Keratinocyte (primary cell): ENCODE data around the gene LMO2. TPM values are rescaled to one million over a fixed set of nuclear protein-coding genes. Genes with fewer than 3 reads are reported as not detected.

Source experiments
- DNase-seq: peaks from one replicate; pipeline ENCODE4 v3.0.0-alpha.2; 2011; ENCODE audit warnings: low read depth, missing footprints, low spot score
- FAIRE-seq: peaks from 2 replicates; lab custom pipeline; 2011; peaks lifted over from hg19 to GRCh38; lab: Jason Lieb, UNC
- H2AFZ ChIP-seq: 2 replicates; pipeline ENCODE4 v1.6.0; 2012; ENCODE audit warnings: low read length, control low read depth, inconsistent platforms; ENCODE audit not compliant: control insufficient read depth
- H3K27ac ChIP-seq: 2 replicates; pipeline ENCODE4 v1.5.1; 2011; ENCODE audit warnings: low read length; ENCODE audit not compliant: control insufficient read depth, insufficient read depth
- H3K27me3 ChIP-seq: 3 replicates; pipeline ENCODE4 v1.6.0; 2011; ENCODE audit warnings: low read length; ENCODE audit not compliant: control insufficient read depth, insufficient read depth; ENCODE audit errors: extremely low read depth
- H3K36me3 ChIP-seq, 2 experiments: 2 replicates in 1 of 2; 3 replicates in 1 of 2; pipeline ENCODE4 v1.5.1; 2011; ENCODE audit warnings: low read length in 2 of 2, mild to moderate bottlenecking in 1 of 2; ENCODE audit not compliant: control insufficient read depth in 2 of 2, insufficient read depth in 2 of 2; ENCODE audit errors: extremely low read depth in 1 of 2
- H3K4me1 ChIP-seq: 3 replicates; pipeline ENCODE4 v1.5.1; 2011; ENCODE audit warnings: low read length; ENCODE audit not compliant: control insufficient read depth, insufficient read depth; ENCODE audit errors: extremely low read depth
- H3K4me2 ChIP-seq: 3 replicates; pipeline ENCODE4 v1.6.0; 2011; ENCODE audit warnings: low read depth, low read length; ENCODE audit not compliant: control insufficient read depth, insufficient read depth; ENCODE audit errors: extremely low read depth
- H3K4me3 ChIP-seq, 3 experiments: fragments of 200-600 bp in 1 of 3; sonication (generic) in 1 of 3; 2 replicates in 2 of 3; 3 replicates in 1 of 3; pipeline ENCODE4 v1.5.1; 2011 to 2016; ENCODE audit warnings: low read length in 3 of 3, mild to moderate bottlenecking in 3 of 3, control low read depth in 2 of 3, inconsistent platforms in 1 of 3, low read depth in 1 of 3, mixed read lengths in 1 of 3, mixed run types in 1 of 3, moderate library complexity in 1 of 3; ENCODE audit not compliant: control insufficient read depth in 2 of 3, insufficient read depth in 2 of 3; ENCODE audit errors: extremely low read depth in 1 of 3
- H3K79me2 ChIP-seq: 2 replicates; pipeline ENCODE4 v1.6.0; 2012; ENCODE audit warnings: low read length; ENCODE audit not compliant: control insufficient read depth, insufficient read depth
- H3K9ac ChIP-seq: 3 replicates; pipeline ENCODE4 v1.6.0; 2011; ENCODE audit warnings: low read length; ENCODE audit not compliant: control insufficient read depth, insufficient read depth; ENCODE audit errors: extremely low read depth
- H3K9me1 ChIP-seq: 3 replicates; pipeline ENCODE4 v1.6.0; 2011; ENCODE audit warnings: low read length; ENCODE audit not compliant: control insufficient read depth, insufficient read depth; ENCODE audit errors: extremely low read depth
- H3K9me3 ChIP-seq: 2 replicates; pipeline ENCODE4 v1.5.1; 2012; ENCODE audit warnings: low read depth, low read length; ENCODE audit not compliant: control insufficient read depth
- H4K20me1 ChIP-seq: 3 replicates; pipeline ENCODE4 v1.6.0; 2011; ENCODE audit warnings: low read length; ENCODE audit not compliant: control insufficient read depth, insufficient read depth; ENCODE audit errors: extremely low read depth
- EZH2 ChIP-seq: IDR thresholded peaks from one replicate; pipeline ENCODE4 v1.6.1; 2012; ENCODE audit warnings: inconsistent platforms, mild to moderate bottlenecking, low read length, moderate library complexity
- dilution Hi-C: fragments of 300-500 bp; cut with MboI; formaldehyde crosslinking; loops from one replicate; pipeline ENCODE4 v1.7.0; 2020; ENCODE audit warnings: low sequenced_read_pairs; ENCODE audit not compliant: extremely low pct_ligation_motif_present
- polyA plus RNA-seq, 5 experiments: library from polyadenylated mRNA; depleted of rRNA in 3 of 5; stranded (reverse) in 3 of 5; stranded (forward) in 1 of 5; unstranded in 1 of 5; fragments of >200 nt; gene quantifications; 1 replicate in 1 of 5; 2 replicates in 3 of 5; 3 replicates in 1 of 5; pipeline versions ENCODE4 v1.2.1 to v1.2.3, GENCODE V29; 2011 to 2012; ENCODE audit warnings: missing spikeins in 2 of 5, low read depth in 1 of 5, low replicate concordance in 1 of 5
- TF ChIP-seq, protein P1 (sequence below), 3 experiments: IDR thresholded peaks in 1 of 3; conservative IDR thresholded peaks in 1 of 3; optimal IDR thresholded peaks in 1 of 3; 2 replicates in 2 of 3; 3 replicates in 1 of 3; pipeline versions ENCODE3 to v1.5.1; 2011; ENCODE audit warnings: low read length in 3 of 3, mild to moderate bottlenecking in 3 of 3, moderate library complexity in 2 of 3, control low read depth in 1 of 3, inconsistent platforms in 1 of 3; ENCODE audit not compliant: insufficient read depth in 2 of 3; ENCODE audit errors: extremely low read depth in 1 of 3

Gene LMO2
- polyA plus RNA-seq, 1 donor (not counting 4 experiments of a cell fraction or from before 2014, with no cell fraction given): 1.1 TPM

DNA sequence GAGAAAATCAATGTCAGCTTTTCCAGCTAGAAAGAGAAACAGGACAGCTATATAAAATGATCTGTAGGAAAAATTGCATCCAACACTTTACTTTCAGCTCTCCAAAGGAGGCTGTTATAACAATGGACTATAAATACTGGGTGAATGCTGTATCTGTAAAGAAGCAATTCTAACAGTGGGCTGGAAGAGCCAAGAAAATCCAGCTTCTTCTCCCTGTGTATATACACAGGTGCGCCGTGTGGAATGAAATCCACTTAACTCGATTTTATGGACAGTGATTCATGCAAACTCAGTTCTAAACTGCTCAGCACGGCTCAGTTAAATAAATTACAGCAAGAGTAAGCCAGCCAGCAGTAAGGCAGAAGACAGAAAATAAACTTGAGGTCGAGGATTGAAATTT is 32.5 kb upstream of the LMO2 start:
- TF ChIP-seq EZH2: no peak
- TF ChIP-seq, protein P1, sequence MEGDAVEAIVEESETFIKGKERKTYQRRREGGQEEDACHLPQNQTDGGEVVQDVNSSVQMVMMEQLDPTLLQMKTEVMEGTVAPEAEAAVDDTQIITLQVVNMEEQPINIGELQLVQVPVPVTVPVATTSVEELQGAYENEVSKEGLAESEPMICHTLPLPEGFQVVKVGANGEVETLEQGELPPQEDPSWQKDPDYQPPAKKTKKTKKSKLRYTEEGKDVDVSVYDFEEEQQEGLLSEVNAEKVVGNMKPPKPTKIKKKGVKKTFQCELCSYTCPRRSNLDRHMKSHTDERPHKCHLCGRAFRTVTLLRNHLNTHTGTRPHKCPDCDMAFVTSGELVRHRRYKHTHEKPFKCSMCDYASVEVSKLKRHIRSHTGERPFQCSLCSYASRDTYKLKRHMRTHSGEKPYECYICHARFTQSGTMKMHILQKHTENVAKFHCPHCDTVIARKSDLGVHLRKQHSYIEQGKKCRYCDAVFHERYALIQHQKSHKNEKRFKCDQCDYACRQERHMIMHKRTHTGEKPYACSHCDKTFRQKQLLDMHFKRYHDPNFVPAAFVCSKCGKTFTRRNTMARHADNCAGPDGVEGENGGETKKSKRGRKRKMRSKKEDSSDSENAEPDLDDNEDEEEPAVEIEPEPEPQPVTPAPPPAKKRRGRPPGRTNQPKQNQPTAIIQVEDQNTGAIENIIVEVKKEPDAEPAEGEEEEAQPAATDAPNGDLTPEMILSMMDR (optimal IDR thresholded peaks at IDR 0.05 in 1 of 3, IDR thresholded peaks at IDR 0.05 in 1 of 3, conservative IDR thresholded peaks at IDR 0.05 in 1 of 3; ENCODE audit: extremely low read depth in 1 of 3, insufficient read depth in 2 of 3, low read length in 3 of 3): no peak

GRCh38 chr11:33923626-33924025 is 31.8 kb upstream of the LMO2 start:
- Histone ChIP-seq H3K27me3 (peaks cover 6% of the 10 kb centered on the region), H4K20me1 (no peaks in the 10 kb centered on the region), H3K36me3 (no peaks in the 10 kb centered on the region), H3K4me1 (no peaks in the 10 kb centered on the region), H3K9me1 (no peaks in the 10 kb centered on the region), H3K9ac (no peak overlapping the region), H3K4me3 (no peak overlapping the region), H2AFZ (no peak overlapping the region), H3K4me2 (no peak overlapping the region), H3K9me3 (no peaks in the 10 kb centered on the region), H3K79me2 (no peaks in the 10 kb centered on the region), H3K27ac (no peak overlapping the region)
- FAIRE-seq (no peak), DNase-seq (no peak)
- TF ChIP-seq, protein P1 (optimal IDR thresholded peaks at IDR 0.05 in 1 of 3, IDR thresholded peaks at IDR 0.05 in 1 of 3, conservative IDR thresholded peaks at IDR 0.05 in 1 of 3; ENCODE audit: extremely low read depth in 1 of 3, insufficient read depth in 2 of 3, low read length in 3 of 3): no peak
- TF ChIP-seq EZH2: no peak
- dilution Hi-C loops: no loop called here

More for the DNA sequence above, 32.5 kb upstream of the LMO2 start:
- Histone ChIP-seq H3K4me3 (no peak overlapping the region), H3K27me3 (peaks cover 6% of the 10 kb centered on the region), H3K9me3 (no peaks in the 10 kb centered on the region), H3K9me1 (no peaks in the 10 kb centered on the region), H3K36me3 (no peaks in the 10 kb centered on the region), H2AFZ (no peak overlapping the region), H3K27ac (no peak overlapping the region), H3K79me2 (no peaks in the 10 kb centered on the region), H4K20me1 (no peaks in the 10 kb centered on the region), H3K4me1 (no peaks in the 10 kb centered on the region), H3K9ac (no peak overlapping the region), H3K4me2 (no peak overlapping the region)
- dilution Hi-C loops: no loop called here
- DNase-seq: no peak
- no peak for FAIRE-seq
